NCI-H2196 (cell line): Measurements from ENCODE around the gene TUG1.

Experiments used
- DNase-seq: peaks from one replicate; lab custom pipeline; 2025; ENCODE audit not compliant: unreplicated experiment; lab: John Stamatoyannopoulos, UW

The TUG1 gene

DNA sequence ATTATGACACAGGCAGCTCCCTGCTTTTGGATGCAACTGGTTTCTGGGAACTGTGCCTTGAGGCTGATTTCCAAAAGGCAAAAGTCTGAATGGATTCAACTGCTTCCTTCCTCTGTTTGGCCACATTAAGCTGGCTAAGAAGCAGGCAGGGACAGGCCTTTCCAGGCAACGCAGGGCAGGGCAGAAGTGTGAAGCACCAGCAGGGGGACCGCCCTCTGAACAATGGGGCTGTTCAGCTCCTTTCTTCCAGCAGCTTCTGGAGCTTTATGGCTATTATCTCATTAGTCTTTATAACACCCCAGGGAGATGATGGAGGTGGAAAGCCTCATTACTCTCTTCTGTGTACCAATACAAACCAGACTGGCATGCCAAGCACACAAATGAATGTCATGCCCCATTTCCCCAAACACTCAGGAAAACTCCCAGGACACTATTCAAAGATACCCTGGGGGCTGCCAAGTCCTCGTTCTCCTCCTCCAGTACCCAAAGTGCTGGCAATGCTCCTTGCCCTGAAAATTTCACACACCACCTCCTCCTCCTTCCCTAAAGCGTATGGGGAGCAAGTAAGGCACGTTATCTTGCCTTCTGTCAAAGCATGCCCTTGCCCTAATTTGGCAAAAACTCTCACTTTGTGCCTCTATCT lies 21.8 kb upstream of the TUG1 start:
- DNase-seq: no peak

DNA sequence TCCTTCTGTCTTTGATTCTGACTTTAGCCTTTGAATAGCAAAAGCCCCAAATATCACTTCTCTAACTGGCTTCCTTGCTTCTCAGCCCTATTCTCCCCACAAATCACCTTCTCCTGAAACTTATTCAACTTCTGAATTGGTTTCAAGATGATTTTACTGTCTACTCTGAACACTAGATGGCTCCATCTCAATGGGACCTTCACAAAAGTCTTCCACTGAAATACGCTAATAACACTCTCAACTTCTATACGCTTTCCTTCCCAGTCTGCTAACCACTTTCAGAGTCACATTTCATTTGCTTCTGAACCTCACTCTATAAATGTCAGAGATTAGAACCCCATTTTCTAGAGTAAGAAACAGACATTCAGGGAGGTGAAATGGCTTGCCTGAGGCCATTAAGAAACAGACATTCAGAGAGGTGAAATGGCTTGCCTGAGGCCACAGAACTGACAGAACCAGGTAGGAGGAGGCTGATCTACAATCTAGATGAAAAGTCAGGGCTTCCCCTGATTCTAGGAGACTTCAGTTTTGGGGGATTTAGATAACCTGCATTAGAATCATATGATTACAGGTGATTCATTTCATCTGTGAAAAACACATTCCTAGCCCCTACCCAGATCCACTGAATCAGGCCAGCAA lies 21.1 kb upstream of the TUG1 start:
- peak; percentile 13 for DNase-seq

DNA sequence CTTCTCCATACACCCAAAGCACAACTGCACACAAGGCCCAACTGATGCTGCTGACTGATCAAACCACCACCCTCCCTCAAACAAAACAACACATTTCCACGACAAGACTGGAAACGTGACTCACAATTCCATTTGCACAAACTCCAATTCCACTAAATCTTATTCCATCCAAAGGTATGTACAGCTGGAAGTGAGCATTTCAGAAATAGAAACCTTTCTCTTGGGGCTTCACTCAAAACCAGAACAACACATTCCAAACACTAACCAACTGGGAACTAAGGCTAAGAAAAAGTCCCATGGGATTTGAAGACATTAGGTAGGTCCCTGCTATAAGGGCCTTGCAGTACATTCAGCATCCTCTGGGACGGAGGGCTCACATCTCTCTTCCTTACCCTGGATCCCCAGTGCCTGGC lies 20.1 kb upstream of the TUG1 start:
- no peak for DNase-seq

DNA sequence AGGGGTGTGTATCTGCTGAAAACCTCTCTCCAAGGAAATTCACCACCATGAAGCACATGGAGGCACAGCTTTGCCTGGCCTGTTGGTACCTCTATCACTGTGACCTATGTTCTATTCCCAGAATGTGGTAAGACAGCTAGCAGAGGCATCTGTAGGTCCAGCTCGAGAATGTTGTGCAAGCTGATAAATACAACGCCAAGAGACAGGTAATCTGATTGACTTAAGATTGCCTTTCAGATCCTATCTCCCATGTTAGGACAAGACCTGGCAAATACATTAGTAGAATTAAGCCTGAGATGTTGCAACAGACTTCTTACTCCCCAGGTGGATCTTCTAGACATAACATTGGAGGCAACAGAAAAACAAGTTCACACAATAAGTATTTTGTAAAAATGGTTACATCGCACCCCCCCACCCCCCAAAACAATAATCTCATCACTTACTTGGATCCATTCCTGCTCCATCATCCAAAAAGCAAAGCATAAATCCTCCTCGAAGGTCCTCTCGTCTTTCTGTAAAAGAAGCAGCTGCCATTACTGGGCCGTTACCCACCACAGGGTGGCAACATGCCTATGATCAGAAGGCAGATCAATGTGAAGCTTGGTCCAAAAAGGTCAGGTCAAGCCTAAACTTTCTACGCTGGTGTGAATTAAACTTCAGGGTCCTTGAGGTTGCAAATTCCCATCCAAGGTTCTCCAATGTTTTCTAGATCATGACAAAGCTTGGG lies 19.0 kb upstream of the TUG1 start:
- DNase-seq: no peak

DNA sequence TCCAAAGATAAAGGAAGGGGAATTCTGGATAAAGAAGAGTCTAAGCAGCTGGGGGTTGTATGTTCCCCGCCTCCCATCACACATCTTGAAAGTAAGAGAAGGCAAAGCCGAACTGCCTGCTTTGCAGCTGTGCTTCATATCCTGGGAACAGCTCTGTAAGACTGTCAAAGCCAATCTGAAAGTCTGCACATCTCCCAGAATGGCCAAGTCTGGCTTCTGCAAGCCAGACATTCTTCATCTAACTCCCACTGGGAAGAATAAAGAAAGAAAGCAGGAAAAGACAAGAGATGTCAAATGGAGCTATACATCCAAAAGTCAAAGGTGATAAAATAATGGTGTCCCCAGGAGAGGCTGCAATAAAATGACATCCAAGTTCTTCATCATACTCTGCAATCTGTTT lies 15.9 kb upstream of the TUG1 start:
- DNase-seq: no peak

DNA sequence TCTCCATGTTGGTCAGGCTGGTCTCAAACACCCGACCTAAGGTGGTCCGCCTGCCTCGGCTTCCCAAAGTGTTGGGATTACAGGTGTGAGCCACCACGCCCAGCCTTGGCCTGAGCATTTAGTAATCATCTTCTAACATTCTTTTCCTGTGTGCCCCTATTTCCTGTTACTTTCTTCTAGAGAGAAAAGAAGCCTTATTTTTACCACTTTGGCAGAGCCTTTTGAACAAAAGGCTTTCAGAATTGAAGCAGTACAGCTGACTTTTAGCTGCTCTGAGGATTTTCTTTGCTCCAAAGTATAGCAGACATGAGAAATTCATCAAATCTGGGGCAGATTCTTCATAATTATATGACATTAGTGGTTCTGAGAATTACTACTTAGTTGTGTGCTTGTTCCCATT lies 13.9 kb upstream of the TUG1 start:
- DNase-seq: no peak

DNA sequence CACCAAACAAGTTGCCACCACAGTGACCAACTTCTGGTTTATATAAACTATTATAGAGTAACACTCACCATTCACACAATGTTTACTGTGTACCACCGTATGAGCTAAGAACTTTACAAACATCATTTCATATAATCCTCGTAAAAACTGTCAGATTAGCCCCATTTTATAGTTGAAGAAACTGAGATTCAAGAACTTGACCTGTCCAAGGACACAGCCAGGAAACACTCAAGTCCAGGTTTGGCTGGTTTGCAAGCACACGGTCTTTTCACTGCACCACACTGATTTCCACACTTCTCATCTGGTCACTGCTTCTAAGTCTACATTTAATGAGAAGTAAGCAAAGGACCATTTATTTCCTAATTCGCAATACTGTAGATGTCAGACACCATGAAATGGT lies 4.2 kb upstream of the TUG1 start:
- DNase-seq: no peak

DNA sequence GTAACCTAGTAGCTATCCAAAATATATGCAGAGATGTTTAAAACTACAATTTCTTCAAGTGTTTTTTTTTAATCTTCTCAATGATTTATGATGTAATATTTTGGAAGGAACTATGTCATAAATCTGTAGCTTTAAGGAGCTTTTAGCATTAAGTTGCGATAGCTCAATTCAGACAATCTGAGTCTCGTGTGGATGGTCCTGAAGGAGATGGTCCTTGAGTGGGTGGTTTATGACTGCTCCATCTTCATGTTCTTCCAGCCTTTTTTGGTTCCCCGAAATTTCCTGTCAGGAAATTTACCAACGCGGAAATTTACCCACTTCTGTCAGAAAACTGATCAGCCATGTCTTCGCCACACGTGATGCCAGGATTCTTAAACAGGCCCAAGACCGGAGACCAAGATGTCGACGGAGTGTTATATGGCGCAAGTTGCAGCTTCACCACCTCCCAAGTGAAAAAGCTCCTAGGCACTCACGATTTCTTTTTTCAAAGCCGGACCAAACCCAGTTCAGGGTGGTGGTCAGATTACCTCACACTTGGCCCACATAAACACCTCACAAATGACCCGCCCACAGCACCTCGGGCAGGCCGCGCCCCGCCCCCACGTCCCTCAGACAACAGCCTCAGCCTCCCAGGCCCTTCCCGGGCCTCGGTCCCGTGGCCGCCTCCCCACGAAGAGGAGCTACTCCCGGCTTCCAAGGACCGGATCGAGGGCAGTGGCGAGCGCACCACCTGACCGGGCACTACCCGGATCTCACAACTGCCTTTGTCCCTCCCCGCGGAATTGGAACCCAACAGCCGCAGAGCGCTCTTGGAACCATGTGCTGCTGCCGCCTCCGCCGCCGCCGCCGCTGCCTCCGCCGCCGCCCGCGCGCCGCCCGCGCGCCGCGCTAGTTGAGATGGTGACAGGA lies 796 bp upstream of the TUG1 start, which contains the start of gene MORC2:
Gene MORC2, minus strand, starts transcription at position 760 of the 909 bp plus-strand sequence. CDS start 885 bp downstream, outside the sequence.
- peak; percentile 45 for DNase-seq

DNA sequence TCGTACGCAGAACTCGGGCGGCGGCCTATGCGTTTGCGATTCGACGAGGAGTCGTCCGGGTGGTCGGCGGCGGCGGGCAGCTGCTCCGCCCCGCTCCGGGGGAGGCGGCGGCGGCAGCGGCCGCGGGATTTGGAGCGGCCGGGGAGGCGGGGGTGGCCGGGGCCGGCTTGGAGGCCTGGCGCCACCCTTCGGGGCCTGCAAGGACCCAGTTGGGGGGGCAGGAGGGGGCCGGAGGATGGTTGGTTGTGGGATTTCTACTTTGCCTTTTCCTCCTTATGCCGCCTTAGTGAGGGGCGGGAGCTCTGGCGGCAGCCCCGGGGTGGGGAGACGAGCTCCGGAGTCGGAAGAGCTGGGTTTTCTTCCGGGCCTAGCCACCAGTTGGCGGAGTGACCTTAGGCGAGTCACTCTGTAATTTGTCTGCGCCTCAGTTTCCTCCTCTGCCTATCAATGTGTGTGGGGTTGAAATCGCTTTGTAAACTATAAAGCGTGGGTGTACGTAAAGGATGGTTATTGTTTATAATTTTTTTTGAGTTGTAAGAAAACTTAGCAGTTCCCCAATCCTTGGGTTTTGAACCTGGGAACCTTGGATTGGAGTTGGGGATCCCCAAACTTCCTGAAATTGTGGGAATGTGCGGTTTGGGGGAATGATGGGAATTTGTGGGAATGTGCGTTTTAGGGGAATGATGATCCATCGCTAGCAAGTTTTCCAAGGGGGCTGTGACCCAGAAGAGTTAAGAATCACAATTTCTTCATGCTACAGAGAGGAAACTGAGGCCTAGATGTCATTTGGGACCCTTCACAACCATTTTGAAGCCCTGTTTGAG lies 679 bp downstream of the TUG1 start:
- DNase-seq: no peak

DNA sequence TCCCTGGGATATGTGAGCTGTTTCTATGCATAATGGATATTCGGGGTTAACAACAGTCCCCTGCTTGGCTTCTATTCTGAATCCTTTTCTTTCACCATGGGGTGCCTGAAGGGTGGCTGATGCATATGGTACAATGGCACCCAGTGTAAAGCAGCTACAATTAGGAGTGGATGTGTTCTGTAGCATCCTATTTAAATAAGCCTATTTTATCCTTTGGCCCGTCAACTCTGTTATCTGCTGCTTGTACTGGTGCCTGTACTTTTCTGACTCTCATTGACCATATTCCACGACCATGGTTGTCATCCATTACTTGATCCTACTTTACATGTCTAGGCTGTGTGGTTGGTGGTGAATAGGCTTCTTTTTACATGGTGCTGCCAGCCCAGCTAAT lies 1.3 kb downstream of the TUG1 start:
- no peak for DNase-seq

DNA sequence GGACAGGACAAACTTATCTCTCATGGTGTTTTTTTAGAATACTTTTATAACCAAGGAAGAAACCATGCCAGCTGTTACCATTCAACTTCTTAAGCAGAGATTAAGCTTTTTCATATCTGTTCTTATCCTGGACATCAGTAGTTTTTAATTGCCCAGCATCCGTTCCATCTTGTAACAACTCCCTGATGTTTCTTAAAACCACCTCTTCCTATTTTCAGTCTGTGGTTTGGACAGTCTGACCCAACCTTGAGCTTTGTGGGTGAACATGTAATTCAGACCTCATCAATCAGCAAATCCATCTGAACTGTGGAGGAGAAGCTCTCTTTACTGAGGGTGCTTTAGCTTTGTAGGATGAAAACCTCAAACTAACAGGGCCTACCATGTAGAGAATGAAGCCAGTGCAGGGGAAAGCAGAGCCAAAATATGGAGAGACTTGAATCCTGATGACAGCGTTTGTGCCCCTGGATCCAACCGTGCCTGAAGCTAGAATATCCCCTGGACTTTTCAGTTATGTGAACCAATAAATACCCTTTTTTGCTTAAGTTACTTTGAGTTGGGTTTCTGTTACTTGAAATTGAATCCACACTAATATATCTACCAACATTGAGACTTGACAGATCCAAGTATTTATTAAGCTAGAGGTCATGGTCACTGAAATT lies 9.4 kb downstream of the TUG1 start:
- no peak for DNase-seq

DNA sequence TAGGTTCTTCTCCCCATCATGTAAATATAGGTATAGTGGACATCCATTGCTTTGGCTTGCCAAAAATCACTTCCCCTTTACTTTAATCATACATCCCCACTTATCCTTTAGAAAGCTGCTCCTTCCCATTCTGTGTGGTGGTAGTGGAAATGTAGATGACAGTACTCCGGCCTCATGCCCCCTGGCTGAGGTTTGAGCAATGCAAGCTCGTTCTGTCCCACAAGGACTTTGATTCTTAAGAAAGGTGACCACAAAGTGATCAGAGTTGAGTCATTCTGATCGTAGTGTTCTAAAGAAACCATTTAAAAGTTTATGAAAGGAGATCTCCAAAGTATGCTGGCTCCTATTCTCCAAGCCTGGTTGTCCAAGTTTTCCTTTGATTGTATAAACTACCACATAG lies 10.9 kb downstream of the TUG1 start:
- DNase-seq: no peak

DNA sequence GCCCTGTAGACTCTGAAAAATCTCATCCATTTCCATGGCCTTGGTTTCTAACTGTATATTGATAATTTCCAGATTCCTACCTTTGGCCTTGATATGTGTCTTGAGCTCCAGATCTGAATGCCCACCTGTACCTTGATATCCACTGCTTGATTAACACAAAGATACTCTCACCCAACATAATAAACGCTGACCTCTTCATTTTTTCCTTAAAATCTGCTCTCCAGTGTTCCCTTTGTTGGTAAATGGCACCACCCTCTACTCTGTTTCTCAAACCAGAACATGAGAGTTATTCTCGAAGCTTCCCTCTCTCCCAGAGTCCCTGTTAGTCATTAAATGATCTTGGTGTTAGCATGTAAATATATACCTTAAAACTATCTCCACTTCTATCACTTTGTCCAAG lies 13.4 kb downstream of the TUG1 start:
- DNase-seq: no peak

DNA sequence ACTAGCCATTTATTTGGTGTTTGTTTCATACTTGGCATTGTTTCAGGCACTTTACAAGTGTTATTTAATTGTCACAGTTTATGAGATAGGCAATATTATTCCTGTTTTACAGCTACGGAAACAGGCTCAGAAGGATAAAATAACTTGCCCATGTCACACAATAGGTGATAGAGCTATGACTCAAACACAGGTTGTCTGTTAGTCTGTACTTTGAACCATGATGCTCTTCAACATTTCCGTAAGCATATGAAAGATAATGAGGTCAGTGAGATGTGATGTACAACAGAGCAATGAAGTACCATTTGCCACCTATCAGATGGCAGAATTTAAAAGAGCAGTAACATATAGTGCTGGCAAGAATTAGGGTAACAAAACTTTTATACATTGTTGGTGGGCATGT lies 15.3 kb downstream of the TUG1 start:
- DNase-seq: no peak

DNA sequence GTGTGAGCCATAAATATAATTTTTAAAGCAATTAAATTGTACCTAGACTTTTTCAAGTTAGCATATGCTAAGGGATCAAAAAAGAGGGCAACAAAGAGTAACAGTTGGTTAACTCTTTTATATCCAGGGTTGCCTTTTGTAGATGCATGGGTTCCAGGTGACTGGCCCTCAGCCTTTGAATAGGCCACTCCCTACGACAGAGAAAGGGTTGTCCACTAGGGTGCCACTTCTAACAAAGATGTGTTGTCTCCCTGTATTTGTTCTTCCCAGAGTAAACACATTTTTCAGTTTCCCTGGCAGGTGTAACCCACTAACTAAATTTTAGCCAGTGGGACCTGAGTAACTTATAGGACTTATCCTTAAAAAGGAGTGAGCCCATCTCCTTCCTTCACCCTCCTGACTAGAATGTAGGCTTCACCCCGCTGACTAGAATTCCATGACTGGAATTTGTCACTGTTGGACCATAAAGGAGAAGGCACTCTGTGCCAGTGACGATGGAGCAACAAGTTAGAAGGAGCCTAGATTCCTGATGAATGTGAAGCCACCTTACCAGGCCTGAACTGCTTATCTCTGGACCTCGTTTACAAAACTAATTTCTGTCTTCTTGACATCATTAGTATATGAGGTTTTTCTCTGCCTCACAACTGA lies 16.6 kb downstream of the TUG1 start:
- no peak for DNase-seq

DNA sequence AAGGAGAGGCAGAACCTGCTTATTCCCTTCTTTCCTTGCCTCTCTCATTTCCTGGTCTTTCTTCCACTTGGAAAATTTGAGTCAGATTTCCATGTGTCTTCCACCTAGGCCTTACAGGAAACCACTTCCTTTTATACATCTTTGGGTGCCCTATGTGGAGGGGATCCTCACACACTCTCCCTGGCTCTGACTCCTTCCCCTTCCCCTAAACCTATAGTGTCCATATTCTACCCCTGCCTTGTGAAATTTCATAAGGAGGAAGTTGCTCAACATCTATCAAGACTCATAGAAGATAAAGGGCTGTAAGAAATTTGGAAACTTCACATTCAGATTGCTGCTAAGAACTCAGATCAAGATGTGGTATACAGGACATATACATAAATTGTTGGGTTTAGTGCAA lies 20.4 kb downstream of the TUG1 start:
- no peak for DNase-seq

DNA sequence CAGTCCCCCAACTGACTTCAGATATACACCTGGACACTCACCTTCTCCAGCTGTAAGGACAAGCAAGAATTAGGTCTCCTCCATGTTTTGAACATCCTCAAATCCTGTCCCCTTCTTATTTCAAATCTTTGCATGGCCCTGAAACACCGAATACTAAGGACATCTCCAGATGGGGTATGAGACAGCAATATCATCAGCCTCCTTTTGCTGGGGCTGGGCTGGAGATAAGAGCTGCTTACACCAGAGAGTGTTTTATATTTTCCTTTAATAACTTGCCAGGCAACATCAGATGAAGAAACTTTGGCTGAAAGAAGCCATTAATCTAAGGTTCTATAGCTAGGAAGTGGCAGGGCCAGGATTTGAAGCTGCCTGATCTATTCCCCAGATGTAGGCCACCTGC lies 21.6 kb downstream of the TUG1 start:
- DNase-seq: no peak

DNA sequence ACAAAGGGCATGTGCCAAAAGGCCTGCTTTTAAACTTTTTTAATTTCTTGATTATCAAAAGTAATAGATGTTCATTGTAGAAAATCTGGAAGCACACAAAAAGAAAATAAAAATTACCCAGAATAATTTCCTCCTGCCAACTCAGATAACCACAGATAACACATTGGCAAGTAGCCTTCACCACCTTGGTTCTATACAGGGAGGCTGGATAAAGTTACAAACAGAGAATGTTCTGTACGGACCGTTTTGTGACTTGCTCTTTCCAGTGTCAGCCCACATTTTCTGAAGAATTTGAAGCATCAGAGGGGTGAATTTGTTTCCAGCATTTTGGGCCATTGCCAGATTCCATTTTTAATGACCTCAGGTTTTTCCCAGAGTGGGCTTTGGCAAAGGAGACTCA lies 23.5 kb downstream of the TUG1 start:
- DNase-seq: no peak

DNA sequence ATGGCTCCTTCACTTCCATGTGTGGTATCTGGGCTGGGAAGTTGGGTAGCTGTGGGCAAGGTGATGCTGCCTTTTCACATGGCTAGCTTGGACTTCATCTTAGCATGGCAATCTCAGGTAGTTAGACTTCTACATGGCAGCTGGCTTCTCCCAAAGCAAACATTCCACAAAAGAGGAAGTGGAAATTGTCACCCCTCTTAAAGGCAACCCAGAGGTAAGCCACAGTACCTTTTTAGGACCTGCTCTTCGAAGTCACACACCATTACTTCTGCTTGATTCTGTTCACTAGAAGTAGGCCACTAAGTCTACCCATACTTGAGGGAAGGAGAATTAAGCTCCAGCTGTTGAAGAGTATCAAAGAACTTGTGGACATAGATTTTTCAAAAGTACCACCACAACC lies 25.9 kb downstream of the TUG1 start:
- DNase-seq: no peak

DNA sequence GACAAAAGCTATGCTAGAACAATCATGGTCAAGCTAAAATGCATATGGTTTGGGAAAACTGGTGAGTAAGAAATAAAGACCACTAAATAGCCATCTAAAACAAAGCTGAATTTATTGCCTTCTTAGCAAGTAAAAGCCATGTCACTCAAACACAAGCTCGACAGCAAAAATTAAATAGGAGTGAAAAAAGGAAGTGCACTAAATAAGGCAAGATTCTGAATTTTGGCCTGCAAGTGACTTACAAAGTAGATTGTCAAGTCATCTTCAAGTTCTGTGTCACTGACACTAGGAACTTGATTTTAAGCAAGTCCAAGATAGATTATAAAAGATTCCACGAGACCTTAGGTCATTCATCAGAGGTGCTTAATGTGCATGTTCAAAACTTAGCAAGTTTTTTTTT lies 27.4 kb downstream of the TUG1 start:
- DNase-seq: no peak
